Measurements from ENCODE around the gene PGP. TPM values are rescaled to one million over a fixed set of nuclear protein-coding genes. Genes with fewer than 3 reads are reported as not detected.

PGP gene
- total and polyA plus RNA-seq, 2 of the 4 experiments (the other 2 are of a cell fraction) = 4.1 to 9.4 TPM

DNA sequence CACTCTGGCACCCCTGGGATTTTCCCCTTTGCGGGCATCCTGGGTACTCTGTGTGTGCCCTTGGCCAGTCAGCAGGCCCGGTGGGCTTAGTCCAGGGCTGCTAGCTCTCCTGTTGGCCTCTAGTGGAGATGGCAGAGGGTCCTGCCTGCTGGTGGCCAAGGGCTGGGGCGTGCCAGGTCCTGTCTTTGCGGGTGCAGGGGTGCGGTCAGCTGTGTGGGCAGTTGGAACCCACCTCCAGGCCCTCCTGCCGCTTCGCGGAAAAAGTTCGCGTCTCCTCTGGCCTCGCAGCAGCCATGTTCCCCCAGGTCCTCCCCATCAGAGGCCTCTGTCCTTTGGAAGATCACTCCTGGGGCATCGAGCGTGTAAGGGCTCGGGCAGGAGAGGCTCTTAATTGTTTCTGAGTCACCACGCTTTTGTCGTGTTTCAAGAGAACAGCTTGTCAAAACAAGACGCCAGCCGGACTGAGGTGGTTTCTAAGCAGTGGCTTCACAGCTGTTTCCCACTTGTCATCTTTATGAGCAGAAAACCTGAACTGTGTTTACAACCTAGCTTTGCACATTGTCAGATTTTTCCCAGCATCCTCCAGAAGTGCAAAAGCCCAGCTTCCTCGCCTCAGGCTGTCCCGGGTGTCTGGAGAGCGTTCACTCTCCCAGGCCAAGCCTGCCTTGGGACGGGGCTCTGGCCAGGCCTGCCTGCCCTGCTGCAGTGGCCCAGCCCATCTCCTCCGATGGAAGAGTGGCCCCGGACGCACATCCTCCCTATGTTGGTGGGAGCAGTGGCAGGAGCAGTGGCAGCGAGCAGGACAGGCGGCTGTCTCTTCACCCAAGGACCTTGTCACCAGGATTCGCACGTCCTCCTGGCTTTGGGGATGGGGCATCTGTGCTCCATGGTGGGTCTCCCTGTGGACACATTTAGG is 16.6 kb upstream of the PGP start:
- 82% methylated on average over 16 of the region's 29 CpGs; no CpG with 5 or more reads in 1 of the 2 experiments for WGBS, 2 experiments (ENCODE audit: extremely low coverage in 2 of 2, insufficient read length in 1 of 2)
- Histone ChIP-seq H4K20me1 (ENCODE audit: insufficient read depth, low read length) (peaks cover 24% of the 10 kb centered on the region), H3K79me1 (ENCODE audit: low read depth in 1 of 2, low read length in 2 of 2) (peaks cover 2 to 25% of the 10 kb centered on the region in 2 experiments; a peak in 3 of 4 replicates), H2BK5ac (ENCODE audit: low read depth, low read length, poor library complexity, severe bottlenecking) (no peak overlapping the region), H3K4me3 (ENCODE audit: insufficient read depth, low read depth, low read length) (no peak overlapping the region), H2AK5ac (ENCODE audit: low read depth, low read length) (no peak overlapping the region), H3K27ac (ENCODE audit: insufficient read depth, low read length) (no peak overlapping the region), H2BK20ac (ENCODE audit: low read depth, low read length) (no peak overlapping the region), H3K18ac (ENCODE audit: low read depth, low read length) (no peak overlapping the region), H4K5ac (ENCODE audit: low read depth, low read length) (no peak overlapping the region), H2BK120ac (ENCODE audit: low read depth, low read length) (no peak overlapping the region), H3K56ac (ENCODE audit: extremely low read depth, insufficient read depth, low read length) (no peak overlapping the region), H3K9me3 (ENCODE audit: control insufficient read depth, insufficient read depth, low read length) (no peaks in the 10 kb centered on the region), H3K27me3 (ENCODE audit: control insufficient read depth, insufficient read depth, low read length) (peaks cover under 1% of the 10 kb centered on the region; the same call in 1 of the 2 replicates), H3K9ac (ENCODE audit: low read depth, low read length) (no peak overlapping the region), H3K23ac (ENCODE audit: low read depth, low read length) (no peak overlapping the region), H2AFZ (replicated peaks; ENCODE audit: low read length, poor library complexity) (no peak overlapping the region), H3K14ac (replicated peaks; ENCODE audit: low read depth, low read length) (no peak overlapping the region), H3K4me2 (ENCODE audit: low read depth, low read length) (no peak overlapping the region), H2AK9ac (replicated peaks; ENCODE audit: low read depth, low read length, poor library complexity) (no peak overlapping the region), H3K4me1 (ENCODE audit: control insufficient read depth, insufficient read depth, low read length) (peaks cover 4% of the 10 kb centered on the region), H3K36me3 (ENCODE audit: control insufficient read depth, insufficient read depth, low read length) (peaks cover 60% of the 10 kb centered on the region), H3K4ac (ENCODE audit: low read depth, low read length) (no peak overlapping the region), H4K91ac (ENCODE audit: insufficient read depth, low read depth, low read length) (no peak overlapping the region), H3K9me1 (ENCODE audit: insufficient read depth, low read length) (peaks cover 6% of the 10 kb centered on the region; the same call in 1 of the 2 replicates), H2BK15ac (ENCODE audit: low read depth, low read length) (no peak overlapping the region), H4K8ac (ENCODE audit: low read depth in 2 of 2, low read length in 2 of 2) (no peak overlapping the region)
- intact Hi-C loops (cut with micrococcal nuclease) = no loop called here
- no peak for ATAC-seq (ENCODE audit: low read depth)
- dilution Hi-C loops (cut with HindIII; ENCODE audit: low sequenced_read_pairs, unreplicated experiment) = no loop called here
- DNase-seq = no peak
- in situ Hi-C loops (cut with MboI; ENCODE audit: low sequenced_read_pairs) = no loop called here
- BruUV-seq (replicated peaks) = no TSS peak
- ChIA-PET POLR2A (ENCODE audit: unreplicated experiment) (no interaction called here), CTCF (no interaction called here)
- TF ChIP-seq, protein P1, sequence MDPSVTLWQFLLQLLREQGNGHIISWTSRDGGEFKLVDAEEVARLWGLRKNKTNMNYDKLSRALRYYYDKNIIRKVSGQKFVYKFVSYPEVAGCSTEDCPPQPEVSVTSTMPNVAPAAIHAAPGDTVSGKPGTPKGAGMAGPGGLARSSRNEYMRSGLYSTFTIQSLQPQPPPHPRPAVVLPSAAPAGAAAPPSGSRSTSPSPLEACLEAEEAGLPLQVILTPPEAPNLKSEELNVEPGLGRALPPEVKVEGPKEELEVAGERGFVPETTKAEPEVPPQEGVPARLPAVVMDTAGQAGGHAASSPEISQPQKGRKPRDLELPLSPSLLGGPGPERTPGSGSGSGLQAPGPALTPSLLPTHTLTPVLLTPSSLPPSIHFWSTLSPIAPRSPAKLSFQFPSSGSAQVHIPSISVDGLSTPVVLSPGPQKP (IDR thresholded peaks at IDR 0.05; ENCODE audit: borderline replicate concordance, low read depth, low read length) = no peak
- no peak for TF ChIP-seq RCOR1 (IDR thresholded peaks at IDR 0.05; ENCODE audit: insufficient replicate concordance, low read length)
- TF ChIP-seq NFE2L2 (IDR thresholded peaks at IDR 0.05; ENCODE audit: low read depth, low read length) = no peak
- TF ChIP-seq FOS (IDR thresholded peaks at IDR 0.05; ENCODE audit: low read depth, low read length) = no peak
- TF ChIP-seq SMC3 (IDR thresholded peaks at IDR 0.05; ENCODE audit: low read depth, low read length) = no peak
- TF ChIP-seq CHD1 (IDR thresholded peaks at IDR 0.05; ENCODE audit: low read depth, low read length) = no peak
- TF ChIP-seq, protein P2, sequence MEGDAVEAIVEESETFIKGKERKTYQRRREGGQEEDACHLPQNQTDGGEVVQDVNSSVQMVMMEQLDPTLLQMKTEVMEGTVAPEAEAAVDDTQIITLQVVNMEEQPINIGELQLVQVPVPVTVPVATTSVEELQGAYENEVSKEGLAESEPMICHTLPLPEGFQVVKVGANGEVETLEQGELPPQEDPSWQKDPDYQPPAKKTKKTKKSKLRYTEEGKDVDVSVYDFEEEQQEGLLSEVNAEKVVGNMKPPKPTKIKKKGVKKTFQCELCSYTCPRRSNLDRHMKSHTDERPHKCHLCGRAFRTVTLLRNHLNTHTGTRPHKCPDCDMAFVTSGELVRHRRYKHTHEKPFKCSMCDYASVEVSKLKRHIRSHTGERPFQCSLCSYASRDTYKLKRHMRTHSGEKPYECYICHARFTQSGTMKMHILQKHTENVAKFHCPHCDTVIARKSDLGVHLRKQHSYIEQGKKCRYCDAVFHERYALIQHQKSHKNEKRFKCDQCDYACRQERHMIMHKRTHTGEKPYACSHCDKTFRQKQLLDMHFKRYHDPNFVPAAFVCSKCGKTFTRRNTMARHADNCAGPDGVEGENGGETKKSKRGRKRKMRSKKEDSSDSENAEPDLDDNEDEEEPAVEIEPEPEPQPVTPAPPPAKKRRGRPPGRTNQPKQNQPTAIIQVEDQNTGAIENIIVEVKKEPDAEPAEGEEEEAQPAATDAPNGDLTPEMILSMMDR (conservative IDR thresholded peaks at IDR 0.05; ENCODE audit: low read depth, low read length) = no peak
- TF ChIP-seq POLR2A (IDR thresholded peaks at IDR 0.05; ENCODE audit: low read depth, low read length) = no peak
- no peak for TF ChIP-seq CEBPB (IDR thresholded peaks at IDR 0.05; ENCODE audit: low read depth, low read length)
- TF ChIP-seq MAZ (IDR thresholded peaks at IDR 0.05; ENCODE audit: borderline replicate concordance, low read depth, low read length) = no peak
- no peak for TF ChIP-seq MAFK (IDR thresholded peaks at IDR 0.05; ENCODE audit: low read depth, low read length)
- TF ChIP-seq MXI1 (IDR thresholded peaks at IDR 0.05; ENCODE audit: borderline replicate concordance, low read depth, low read length) = no peak
- TF ChIP-seq BHLHE40 (IDR thresholded peaks at IDR 0.05; ENCODE audit: low read depth, low read length) = no peak
- TF ChIP-seq RFX5 (IDR thresholded peaks at IDR 0.05; ENCODE audit: low read depth, low read length) = no peak
- TF ChIP-seq RAD21 (IDR thresholded peaks at IDR 0.05; ENCODE audit: low read length) = no peak
